Loucy (cell line): ENCODE measurements around the gene NFIX.

ENCODE experiments used
- EZH2phosphoT487 ChIP-seq: fragments of 200-600 bp; IDR thresholded peaks from 2 replicates; pipeline ENCODE4 v1.6.1; 2018; ENCODE audit warnings: antibody characterized with exemption, mild to moderate bottlenecking, moderate library complexity, borderline replicate concordance
- TF ChIP-seq, protein P1 (sequence below): fragments of 200-600 bp; sonication (generic); conservative IDR thresholded peaks from 2 replicates; pipeline ENCODE4 v1.5.1; 2014; ENCODE audit warnings: mild to moderate bottlenecking, antibody characterized with exemption, low read length

DNA sequence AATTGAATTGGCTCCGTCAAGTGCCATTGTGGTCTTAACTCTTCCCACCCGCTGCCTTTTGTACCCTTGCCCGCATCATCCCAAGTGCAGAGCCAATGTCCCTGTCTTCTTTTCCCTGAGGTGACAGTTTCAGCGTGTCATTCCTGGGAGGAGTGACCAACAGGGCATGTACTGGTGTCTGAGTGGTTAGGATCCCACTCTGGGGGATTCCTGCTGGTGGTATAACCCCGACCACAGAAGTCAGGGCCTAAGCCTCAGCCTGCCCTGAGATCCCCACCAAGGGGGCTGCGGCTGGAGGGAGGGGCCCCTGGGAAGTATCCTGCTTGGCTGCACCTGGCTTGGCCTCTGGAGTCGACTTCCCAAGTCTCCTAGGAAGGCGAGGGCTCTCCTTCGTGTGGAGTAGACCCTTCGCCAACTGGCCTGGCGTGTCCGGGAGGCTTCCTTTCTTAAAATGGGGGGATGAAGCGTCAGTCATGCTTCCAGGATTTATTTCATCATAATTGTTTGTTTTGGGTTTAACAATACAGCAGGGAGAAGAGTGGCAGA lies 40.6 kb downstream of the NFIX start:
- TF ChIP-seq, protein P1, sequence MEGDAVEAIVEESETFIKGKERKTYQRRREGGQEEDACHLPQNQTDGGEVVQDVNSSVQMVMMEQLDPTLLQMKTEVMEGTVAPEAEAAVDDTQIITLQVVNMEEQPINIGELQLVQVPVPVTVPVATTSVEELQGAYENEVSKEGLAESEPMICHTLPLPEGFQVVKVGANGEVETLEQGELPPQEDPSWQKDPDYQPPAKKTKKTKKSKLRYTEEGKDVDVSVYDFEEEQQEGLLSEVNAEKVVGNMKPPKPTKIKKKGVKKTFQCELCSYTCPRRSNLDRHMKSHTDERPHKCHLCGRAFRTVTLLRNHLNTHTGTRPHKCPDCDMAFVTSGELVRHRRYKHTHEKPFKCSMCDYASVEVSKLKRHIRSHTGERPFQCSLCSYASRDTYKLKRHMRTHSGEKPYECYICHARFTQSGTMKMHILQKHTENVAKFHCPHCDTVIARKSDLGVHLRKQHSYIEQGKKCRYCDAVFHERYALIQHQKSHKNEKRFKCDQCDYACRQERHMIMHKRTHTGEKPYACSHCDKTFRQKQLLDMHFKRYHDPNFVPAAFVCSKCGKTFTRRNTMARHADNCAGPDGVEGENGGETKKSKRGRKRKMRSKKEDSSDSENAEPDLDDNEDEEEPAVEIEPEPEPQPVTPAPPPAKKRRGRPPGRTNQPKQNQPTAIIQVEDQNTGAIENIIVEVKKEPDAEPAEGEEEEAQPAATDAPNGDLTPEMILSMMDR, result no peak
- no peak for TF ChIP-seq EZH2phosphoT487
